Jurkat, Clone E6-1 (cell line): ENCODE results near the gene C9orf57.
A peak's percentile ranks its signal among the peaks of the same experiment; 100 is the strongest.
"Not testable (repeated sequence)": the region's sequence is repeated elsewhere in the genome, so short reads cannot be mapped to it uniquely, and the experiment has no call there.

Experiments used
- DNase-seq: peaks from one replicate; pipeline ENCODE4 v3.0.0-alpha.2; 2011; ENCODE audit warnings: low read depth, low spot score
- H3K4me3 ChIP-seq: 2 replicates; pipeline ENCODE4 v1.5.1; 2011; ENCODE audit warnings: mild to moderate bottlenecking, low read length, control low read depth, moderate library complexity

The C9orf57 gene

DNA sequence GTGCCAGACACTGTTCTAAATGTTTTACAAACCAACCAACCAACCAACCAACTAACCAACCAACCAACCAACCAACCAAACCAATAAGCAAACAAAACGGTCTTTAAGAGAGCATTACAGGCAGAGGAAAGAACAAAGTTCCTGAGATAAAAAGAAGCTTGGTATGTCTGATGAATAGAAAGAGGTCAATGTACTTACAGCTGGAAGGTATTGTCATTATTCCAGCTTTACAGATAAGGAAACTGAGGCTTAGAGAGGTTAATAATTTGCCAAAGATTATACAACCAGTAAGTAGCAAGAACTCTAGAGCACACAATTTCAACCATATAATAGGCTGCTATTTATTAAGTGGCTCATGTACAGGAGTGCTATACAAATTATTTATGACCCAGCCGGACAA, 29.6 kb downstream of the C9orf57 start:
- no peak for DNase-seq
- no peak overlapping the region for H3K4me3 ChIP-seq

DNA sequence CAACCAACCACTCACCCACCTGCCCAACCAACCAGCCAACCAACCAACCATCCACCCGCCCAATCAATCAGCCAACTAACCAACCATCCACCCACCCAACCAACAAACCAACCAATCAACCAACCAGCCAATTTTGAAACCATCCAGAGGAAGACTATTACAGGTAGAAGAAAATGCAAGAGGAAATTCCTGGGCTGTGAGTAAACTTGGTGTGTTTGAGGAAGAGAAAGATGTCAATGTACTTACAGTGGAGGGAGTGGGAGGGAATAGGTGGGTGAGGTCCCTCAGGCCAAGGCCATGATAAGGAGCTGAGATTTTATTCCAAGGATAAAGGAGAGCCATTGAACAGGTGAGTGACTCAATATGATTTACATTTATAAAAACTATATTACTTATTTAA, 30.4 kb downstream of the C9orf57 start:
- no peak for DNase-seq
- no peak overlapping the region for H3K4me3 ChIP-seq

GRCh38 chr9:72025906-72026305, 34.5 kb downstream of the C9orf57 start:
- no peak for DNase-seq
- H3K4me3 ChIP-seq = no peak overlapping the region

DNA sequence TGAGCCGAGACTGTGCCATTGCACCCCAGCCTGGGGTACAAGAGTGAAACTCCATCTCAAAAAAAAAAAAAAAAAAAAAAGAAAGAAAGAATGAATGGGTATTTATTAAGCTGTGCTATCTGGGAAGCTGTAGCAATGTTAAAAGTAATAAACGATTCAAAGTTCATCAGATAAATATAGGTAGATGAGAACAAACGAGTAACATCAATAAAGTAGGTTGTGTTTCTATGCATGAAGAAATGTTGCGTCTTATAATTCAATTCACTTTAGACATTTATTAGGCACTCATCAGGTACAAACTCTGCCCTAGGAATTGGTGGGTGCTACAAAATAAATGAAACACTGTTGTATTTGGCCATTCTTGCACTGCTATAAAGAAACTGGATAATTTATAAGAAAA, 36.8 kb downstream of the C9orf57 start:
- DNase-seq = no peak
- H3K4me3 ChIP-seq = no peak overlapping the region

GRCh38 chr9:72022841-72023240, 37.6 kb downstream of the C9orf57 start:
- H3K4me3 ChIP-seq = no peak overlapping the region
- DNase-seq = no peak

- DNase-seq = peak; percentile 16
- H3K4me3 ChIP-seq = no peak overlapping the region
These were observed 47.1 kb downstream of the C9orf57 start for GRCh38 chr9:72013292-72013760.

- no peak overlapping the region for H3K4me3 ChIP-seq
- no peak for DNase-seq
These were observed 47.8 kb downstream of the C9orf57 start for GRCh38 chr9:72012646-72013045.

GRCh38 chr9:72007726-72008125, 52.7 kb downstream of the C9orf57 start:
- not testable (repeated sequence) for DNase-seq, H3K4me3 ChIP-seq

- no peak for DNase-seq
- H3K4me3 ChIP-seq = no peak overlapping the region
These were observed 53.9 kb downstream of the C9orf57 start for GRCh38 chr9:72006501-72006900.

DNA sequence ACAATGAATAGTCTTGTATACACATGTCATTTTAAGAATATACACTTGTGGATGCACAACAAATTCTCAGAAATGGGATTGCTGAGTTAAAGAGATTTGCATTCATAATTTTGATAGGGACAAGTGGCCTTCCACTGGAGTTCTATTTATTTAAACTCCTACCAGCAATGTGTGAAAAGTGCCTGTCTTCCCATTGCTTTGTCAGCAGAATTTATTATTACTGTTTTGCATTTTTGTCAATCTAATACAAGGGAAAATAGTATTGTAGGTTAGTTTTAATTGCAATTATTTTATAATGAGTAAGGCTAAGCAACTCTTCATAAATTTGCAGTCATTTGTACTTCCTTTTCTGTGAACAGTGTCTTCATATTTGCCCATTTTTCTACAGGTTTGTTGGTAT, 55.0 kb downstream of the C9orf57 start:
- H3K4me3 ChIP-seq = no peak overlapping the region
- DNase-seq = no peak
